Tibial nerve (tissue), 4 donors: ENCODE data around the gene ZER1. TPM values are rescaled to one million over a fixed set of nuclear protein-coding genes. Genes with fewer than 3 reads are reported as not detected.
A peak's percentile ranks its signal among the peaks of the same experiment; 100 is the strongest.

Source experiments
- DNase-seq, 2 donors: peaks; one replicate each; pipeline ENCODE4 v3.0.0-alpha.2; 2019; ENCODE audit warnings: low spot score in 2 of 2
- H3K27ac ChIP-seq, 4 donors: fragments of 200-600 bp; sonication (generic) in 3 of 4; one replicate each; pipeline ENCODE4 v1.5.1; 2017 to 2019; ENCODE audit warnings: mild to moderate bottlenecking in 1 of 4
- H3K27me3 ChIP-seq, 2 donors: fragments of 200-600 bp; sonication (generic) in 1 of 2; one replicate each; pipeline versions ENCODE4 v1.5.1 to v1.6.0; 2017 to 2019
- H3K36me3 ChIP-seq, 3 donors: fragments of 200-600 bp; sonication (generic); one replicate each; pipeline ENCODE4 v1.5.1; 2018 to 2019
- H3K4me1 ChIP-seq, 4 donors: fragments of 200-600 bp; sonication (generic) in 3 of 4; one replicate each; pipeline ENCODE4 v1.5.1; 2017 to 2019
- H3K4me3 ChIP-seq, 4 donors: fragments of 200-600 bp; sonication (generic) in 3 of 4; one replicate each; pipeline ENCODE4 v1.5.1; 2017 to 2019; ENCODE audit warnings: mild to moderate bottlenecking in 1 of 4, moderate library complexity in 1 of 4
- H3K9me3 ChIP-seq, 4 donors: fragments of 200-600 bp; sonication (generic) in 3 of 4; one replicate each; pipeline ENCODE4 v1.5.1; 2017 to 2019
- EP300 ChIP-seq, 2 donors: sonication (generic); formaldehyde crosslinking; IDR thresholded peaks; one replicate each; pipeline ENCODE4 v1.6.1; 2017; ENCODE audit warnings: antibody characterized with exemption in 2 of 2, mild to moderate bottlenecking in 1 of 2
- POLR2A ChIP-seq, 2 donors: fragments of 450-650 bp; IDR thresholded peaks; one replicate each; pipeline ENCODE4 v1.6.1; 2017; ENCODE audit warnings: antibody characterized with exemption in 2 of 2, mild to moderate bottlenecking in 2 of 2, moderate library complexity in 2 of 2
- WGBS, 2 donors: methylation state at CpG; one replicate each; pipeline ENCODE4 v1.1.5; 2018; 5-methylcytosine and 5-hydroxymethylcytosine counted together
- total RNA-seq, 4 donors: library from RNA; depleted of rRNA; stranded (reverse); fragments of >200 nt; gene quantifications; one replicate each; pipeline ENCODE4 v1.1.0, GENCODE V29; 2016
- TF ChIP-seq, protein P1 (sequence below), 5 experiments: fragments of 200-600 bp in 3 of 5; fragments of 450-650 bp in 2 of 5; sonication (generic) in 3 of 5; IDR thresholded peaks; one replicate each; pipeline ENCODE4 v1.5.1; 2016 to 2019; ENCODE audit warnings: antibody characterized with exemption in 5 of 5, mild to moderate bottlenecking in 3 of 5, moderate library complexity in 2 of 5

The ZER1 gene
- total RNA-seq, 4 donors from 2014 or later, result 45.8 to 68.6 (median 61.3) TPM

- TF ChIP-seq POLR2A (IDR thresholded peaks at IDR 0.05), result no peak
- TF ChIP-seq EP300 (IDR thresholded peaks at IDR 0.05), result no peak
- TF ChIP-seq, protein P1, sequence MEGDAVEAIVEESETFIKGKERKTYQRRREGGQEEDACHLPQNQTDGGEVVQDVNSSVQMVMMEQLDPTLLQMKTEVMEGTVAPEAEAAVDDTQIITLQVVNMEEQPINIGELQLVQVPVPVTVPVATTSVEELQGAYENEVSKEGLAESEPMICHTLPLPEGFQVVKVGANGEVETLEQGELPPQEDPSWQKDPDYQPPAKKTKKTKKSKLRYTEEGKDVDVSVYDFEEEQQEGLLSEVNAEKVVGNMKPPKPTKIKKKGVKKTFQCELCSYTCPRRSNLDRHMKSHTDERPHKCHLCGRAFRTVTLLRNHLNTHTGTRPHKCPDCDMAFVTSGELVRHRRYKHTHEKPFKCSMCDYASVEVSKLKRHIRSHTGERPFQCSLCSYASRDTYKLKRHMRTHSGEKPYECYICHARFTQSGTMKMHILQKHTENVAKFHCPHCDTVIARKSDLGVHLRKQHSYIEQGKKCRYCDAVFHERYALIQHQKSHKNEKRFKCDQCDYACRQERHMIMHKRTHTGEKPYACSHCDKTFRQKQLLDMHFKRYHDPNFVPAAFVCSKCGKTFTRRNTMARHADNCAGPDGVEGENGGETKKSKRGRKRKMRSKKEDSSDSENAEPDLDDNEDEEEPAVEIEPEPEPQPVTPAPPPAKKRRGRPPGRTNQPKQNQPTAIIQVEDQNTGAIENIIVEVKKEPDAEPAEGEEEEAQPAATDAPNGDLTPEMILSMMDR (IDR thresholded peaks at IDR 0.05), result no peak
- 6 to 8% methylated on average over 5 of the region's 5 CpGs for WGBS, 2 donors
- peak overlapping the region in 3 of 4 donors; percentile 73 to 97 (median 78) for H3K27ac ChIP-seq
- DNase-seq, result no peak
- H3K4me3 ChIP-seq, result peak overlapping the region; percentile 61 to 95 (median 72)
- peaks cover 0 to 37% (median 17%) of the 10 kb centered on the region in 3 donors for H3K36me3 ChIP-seq
- no peaks in the 10 kb centered on the region for H3K27me3 ChIP-seq
- peaks cover 0 to 39% (median 17%) of the 10 kb centered on the region in 4 donors for H3K4me1 ChIP-seq
- H3K9me3 ChIP-seq, result no peaks in the 10 kb centered on the region
These were observed 81.1 kb downstream of the ZER1 start for GRCh38 chr9:128690684-128691034.

- H3K4me3 ChIP-seq, result peak overlapping the region; percentile 61 to 95 (median 72)
- H3K27ac ChIP-seq, result peak overlapping the region in 3 of 4 donors; percentile 73 to 97 (median 78)
- H3K36me3 ChIP-seq, result peaks cover 0 to 33% (median 17%) of the 10 kb centered on the region in 3 donors
- H3K27me3 ChIP-seq, result no peaks in the 10 kb centered on the region
- no peak for DNase-seq
- WGBS, 2 donors, result 1% methylated on average over 17 to 45 of the region's 83 CpGs
- peaks cover 0 to 45% (median 20%) of the 10 kb centered on the region in 4 donors for H3K4me1 ChIP-seq
- TF ChIP-seq POLR2A (IDR thresholded peaks at IDR 0.05) (peak in 1 of 2 donors; percentile 8), EP300 (IDR thresholded peaks at IDR 0.05) (no peak)
- no peaks in the 10 kb centered on the region for H3K9me3 ChIP-seq
These were observed 81.7 kb downstream of the ZER1 start for GRCh38 chr9:128689820-128690683.

DNA sequence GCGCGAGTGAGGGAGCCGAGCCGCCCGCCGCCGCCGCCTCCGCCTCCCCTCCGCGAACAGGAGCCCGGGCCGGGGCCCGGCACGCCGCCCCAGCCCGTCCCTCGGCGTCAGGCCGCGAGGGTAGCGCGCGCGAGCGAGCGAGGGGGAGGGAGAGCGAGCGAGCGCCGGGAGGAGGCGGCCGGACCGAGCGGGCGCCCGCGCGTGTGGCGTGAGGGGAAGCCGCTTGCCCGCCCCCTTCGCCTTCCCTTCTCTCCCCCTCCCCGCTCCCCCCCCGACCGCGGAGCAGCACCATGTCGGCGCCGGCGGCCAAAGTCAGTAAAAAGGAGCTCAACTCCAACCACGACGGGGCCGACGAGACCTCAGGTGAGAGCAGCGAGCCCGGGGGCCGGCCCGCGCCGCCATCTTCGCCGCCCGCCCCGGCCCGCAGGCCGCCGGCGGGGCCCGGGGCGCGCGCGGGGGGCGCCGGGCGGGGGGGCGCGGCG lies 82.4 kb downstream of the ZER1 start:
- 0 to 1% methylated on average over 1 to 17 of the region's 80 CpGs for WGBS, 2 donors
- peak in 1 of 2 donors; percentile 38 for DNase-seq

GRCh38 chr9:128688501-128689292 lies 83.0 kb downstream of the ZER1 start, which contains the start of gene SET:
TSS of gene SET (plus strand) at chr9:128689222. CDS start at chr9:128689583, 361 bp downstream.
- no peaks in the 10 kb centered on the region for H3K27me3 ChIP-seq
- H3K4me3 ChIP-seq, result peak within 1 kb of the TSS; percentile 63 to 95 (median 78)
- peak; percentile 80 to 89 for DNase-seq
- peak in 1 of 2 donors; percentile 83 for TF ChIP-seq EP300 (IDR thresholded peaks at IDR 0.05)
- peak; percentile 97 to 98 for TF ChIP-seq POLR2A (IDR thresholded peaks at IDR 0.05)
- TF ChIP-seq, protein P1 (IDR thresholded peaks at IDR 0.05), result no peak
- peaks cover 0 to 57% (median 24%) of the 10 kb centered on the region in 4 donors for H3K4me1 ChIP-seq
- WGBS, 2 donors, result 5 to 24% methylated on average over 11 to 46 of the region's 93 CpGs
- peak within 1 kb of the TSS; percentile 89 to 97 (median 96) for H3K27ac ChIP-seq
- H3K9me3 ChIP-seq, result no peaks in the 10 kb centered on the region
- H3K36me3 ChIP-seq, result peaks cover 0 to 20% (median 17%) of the 10 kb centered on the region in 3 donors

More for the DNA sequence above, 82.4 kb downstream of the ZER1 start:
- Histone ChIP-seq H3K9me3 (no peaks in the 10 kb centered on the region), H3K4me1 (peaks cover 0 to 52% (median 23%) of the 10 kb centered on the region in 4 donors), H3K36me3 (peaks cover 0 to 26% (median 17%) of the 10 kb centered on the region in 3 donors), H3K4me3 (peak overlapping the region in 3 of 4 donors; percentile 73 to 95 (median 82)), H3K27me3 (no peaks in the 10 kb centered on the region), H3K27ac (peak overlapping the region; percentile 89 to 97 (median 94))
- no peak for TF ChIP-seq EP300 (IDR thresholded peaks at IDR 0.05)
- TF ChIP-seq POLR2A (IDR thresholded peaks at IDR 0.05), result no peak
- TF ChIP-seq, protein P1 (IDR thresholded peaks at IDR 0.05), result no peak

GRCh38 chr9:128687453-128687852 lies 84.3 kb downstream of the ZER1 start:
- TF ChIP-seq, protein P1 (IDR thresholded peaks at IDR 0.05), result no peak
- no peak for TF ChIP-seq EP300 (IDR thresholded peaks at IDR 0.05)
- no peak for TF ChIP-seq POLR2A (IDR thresholded peaks at IDR 0.05)
- Histone ChIP-seq H3K36me3 (peaks cover 0 to 8% (median 7%) of the 10 kb centered on the region in 3 donors), H3K27ac (peak overlapping the region in 1 of 4 donors; percentile 96), H3K4me3 (no peak overlapping the region), H3K27me3 (no peaks in the 10 kb centered on the region), H3K4me1 (peaks cover 0 to 62% (median 27%) of the 10 kb centered on the region in 4 donors), H3K9me3 (no peaks in the 10 kb centered on the region)
- no peak for DNase-seq
- WGBS, 2 donors, result 90 to 95% methylated on average over 4 of the region's 4 CpGs
